Left ventricle myocardium inferior (tissue), 1 donor: ENCODE results near the gene PRIMA1. TPM values are rescaled to one million over a fixed set of nuclear protein-coding genes. Genes with fewer than 3 reads are reported as not detected.

ENCODE experiments used
- DNase-seq: peaks from one replicate; pipeline ENCODE4 v3.0.0-alpha.2; 2020
- H3K27ac ChIP-seq: fragments of 200-600 bp; replicated peaks from 2 replicates; pipeline ENCODE4 v1.8.0; 2021
- H3K27me3 ChIP-seq: fragments of 200-600 bp; 2 replicates; pipeline ENCODE4 v1.8.0; 2021; ENCODE audit warnings: low read depth
- H3K36me3 ChIP-seq: fragments of 200-600 bp; 2 replicates; pipeline ENCODE4 v1.8.0; 2021
- H3K4me1 ChIP-seq: fragments of 200-600 bp; 2 replicates; pipeline ENCODE4 v1.8.0; 2021
- H3K4me3 ChIP-seq: fragments of 200-600 bp; 2 replicates; pipeline ENCODE4 v1.8.0; 2021; ENCODE audit warnings: mild to moderate bottlenecking, moderate library complexity
- H3K9me3 ChIP-seq: fragments of 200-600 bp; replicated peaks from 2 replicates; pipeline ENCODE4 v1.8.0; 2021
- intact Hi-C: fragments of 100-400 bp; cut with micrococcal nuclease; formaldehyde crosslinking; loops from one replicate; pipeline ENCODE4 v1.11.0; 2022
- total RNA-seq: library from RNA; stranded (reverse); fragmentation: NEBNext Ultra II Directional; extraction: Animal tissue kit (Norgen Biotek cat#: 25700); gene quantifications from one replicate; pipeline ENCODE4 v1.2.1, GENCODE V29; 2021
- TF ChIP-seq, protein P1 (sequence below): fragments of 200-600 bp; IDR thresholded peaks from 2 replicates; pipeline ENCODE4 v1.8.0; 2021; ENCODE audit warnings: antibody characterized with exemption, mild to moderate bottlenecking, borderline replicate concordance
- donor health status: DM: no; HTN: yes; CAD: no; lungs with severe emphysema.

PRIMA1 gene
- total RNA-seq, 1 donor from 2014 or later, result 7.3 TPM

DNA sequence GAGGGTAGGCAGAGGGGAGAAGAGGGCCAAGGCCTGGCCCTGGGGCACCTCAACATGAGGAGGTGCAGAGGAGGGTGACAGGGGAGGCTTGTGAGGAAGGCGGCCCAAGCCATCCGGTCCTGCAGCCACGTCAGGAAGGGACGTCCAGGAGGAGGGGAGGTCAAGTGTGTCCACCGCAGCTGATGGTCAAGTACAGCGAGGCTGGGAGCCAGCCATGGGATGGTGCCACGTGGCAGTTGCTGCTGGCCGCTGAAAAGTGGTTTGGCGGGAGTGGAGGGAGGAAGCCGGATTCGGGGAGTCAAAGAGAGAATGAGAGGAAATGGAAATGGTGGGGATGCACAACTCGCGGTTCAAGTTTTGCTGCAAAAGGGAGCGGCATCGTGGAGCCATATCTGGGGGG, 41.2 kb downstream of the PRIMA1 start:
- DNase-seq, result no peak
- TF ChIP-seq, protein P1, sequence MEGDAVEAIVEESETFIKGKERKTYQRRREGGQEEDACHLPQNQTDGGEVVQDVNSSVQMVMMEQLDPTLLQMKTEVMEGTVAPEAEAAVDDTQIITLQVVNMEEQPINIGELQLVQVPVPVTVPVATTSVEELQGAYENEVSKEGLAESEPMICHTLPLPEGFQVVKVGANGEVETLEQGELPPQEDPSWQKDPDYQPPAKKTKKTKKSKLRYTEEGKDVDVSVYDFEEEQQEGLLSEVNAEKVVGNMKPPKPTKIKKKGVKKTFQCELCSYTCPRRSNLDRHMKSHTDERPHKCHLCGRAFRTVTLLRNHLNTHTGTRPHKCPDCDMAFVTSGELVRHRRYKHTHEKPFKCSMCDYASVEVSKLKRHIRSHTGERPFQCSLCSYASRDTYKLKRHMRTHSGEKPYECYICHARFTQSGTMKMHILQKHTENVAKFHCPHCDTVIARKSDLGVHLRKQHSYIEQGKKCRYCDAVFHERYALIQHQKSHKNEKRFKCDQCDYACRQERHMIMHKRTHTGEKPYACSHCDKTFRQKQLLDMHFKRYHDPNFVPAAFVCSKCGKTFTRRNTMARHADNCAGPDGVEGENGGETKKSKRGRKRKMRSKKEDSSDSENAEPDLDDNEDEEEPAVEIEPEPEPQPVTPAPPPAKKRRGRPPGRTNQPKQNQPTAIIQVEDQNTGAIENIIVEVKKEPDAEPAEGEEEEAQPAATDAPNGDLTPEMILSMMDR, result no peak
- Histone ChIP-seq H3K27me3 (no peaks in the 10 kb centered on the region), H3K4me1 (peaks cover 78% of the 10 kb centered on the region), H3K9me3 (no peaks in the 10 kb centered on the region), H3K27ac (peak overlapping the region; percentile 96), H3K36me3 (no peaks in the 10 kb centered on the region), H3K4me3 (no peak overlapping the region)
- intact Hi-C loops, result no loop called here

DNA sequence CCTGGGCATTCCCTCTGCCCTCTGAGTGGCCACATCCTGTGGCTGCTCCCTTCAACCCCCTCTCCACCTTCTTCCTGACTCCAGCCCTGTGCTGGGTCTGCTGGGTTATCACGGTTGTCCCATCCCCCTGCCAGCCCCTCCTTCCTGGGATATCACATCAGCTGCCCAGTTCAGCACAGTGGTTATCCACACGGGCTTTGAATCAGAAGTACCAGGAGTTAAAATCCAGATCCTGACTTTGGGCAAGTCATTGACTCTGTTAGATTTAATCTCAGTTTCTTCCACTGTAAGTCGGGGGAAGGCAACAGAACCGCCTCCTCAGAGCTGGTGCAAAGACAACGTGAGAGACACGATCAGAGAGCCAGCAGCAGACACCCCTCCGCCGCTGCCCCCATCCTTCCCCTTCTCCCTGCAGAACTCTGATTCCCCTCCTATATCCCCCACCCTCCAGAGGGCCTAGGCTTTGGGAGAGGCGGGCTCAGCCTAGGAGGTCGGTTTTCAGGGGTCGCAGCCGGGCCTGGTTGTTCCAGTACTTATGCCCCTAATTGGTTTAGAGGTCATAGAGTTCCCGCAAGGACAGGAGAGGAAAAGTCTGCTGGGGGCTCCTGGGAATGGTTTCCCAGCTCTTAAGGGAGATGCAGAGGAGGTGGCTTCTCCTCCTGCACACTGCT, 42.5 kb downstream of the PRIMA1 start:
- H3K27me3 ChIP-seq, result no peaks in the 10 kb centered on the region
- H3K27ac ChIP-seq, result peak overlapping the region; percentile 96
- H3K4me1 ChIP-seq, result peaks cover 76% of the 10 kb centered on the region
- H3K4me3 ChIP-seq, result no peak overlapping the region
- TF ChIP-seq, protein P1, result no peak
- DNase-seq, result no peak
- H3K36me3 ChIP-seq, result no peaks in the 10 kb centered on the region
- intact Hi-C loops, result no loop called here
- no peaks in the 10 kb centered on the region for H3K9me3 ChIP-seq

DNA sequence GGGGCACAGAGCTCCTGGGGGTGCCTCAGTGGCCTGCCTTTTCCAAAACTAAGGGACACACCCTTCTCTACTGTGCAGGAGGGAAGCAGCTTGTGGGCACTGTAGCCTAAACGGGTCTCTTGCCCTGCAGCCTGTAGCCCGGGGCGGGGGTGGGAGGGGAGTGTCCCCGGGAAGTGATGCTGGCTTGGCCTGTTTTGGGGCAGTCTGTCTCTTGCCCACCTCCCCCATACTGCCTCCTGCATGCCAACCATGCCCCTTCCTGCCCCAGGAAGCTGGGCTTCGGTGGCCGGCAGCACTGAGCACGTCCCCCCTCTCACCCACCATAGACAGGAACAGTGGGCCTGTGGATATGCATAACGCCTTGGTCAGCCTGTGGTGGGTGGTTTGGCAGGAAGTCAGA, 43.4 kb downstream of the PRIMA1 start:
- Histone ChIP-seq H3K9me3 (no peaks in the 10 kb centered on the region), H3K4me3 (no peak overlapping the region), H3K36me3 (no peaks in the 10 kb centered on the region), H3K27ac (peak overlapping the region; percentile 96), H3K4me1 (peaks cover 67% of the 10 kb centered on the region), H3K27me3 (no peaks in the 10 kb centered on the region)
- intact Hi-C loops, result no loop called here
- TF ChIP-seq, protein P1, result no peak
- DNase-seq, result no peak

DNA sequence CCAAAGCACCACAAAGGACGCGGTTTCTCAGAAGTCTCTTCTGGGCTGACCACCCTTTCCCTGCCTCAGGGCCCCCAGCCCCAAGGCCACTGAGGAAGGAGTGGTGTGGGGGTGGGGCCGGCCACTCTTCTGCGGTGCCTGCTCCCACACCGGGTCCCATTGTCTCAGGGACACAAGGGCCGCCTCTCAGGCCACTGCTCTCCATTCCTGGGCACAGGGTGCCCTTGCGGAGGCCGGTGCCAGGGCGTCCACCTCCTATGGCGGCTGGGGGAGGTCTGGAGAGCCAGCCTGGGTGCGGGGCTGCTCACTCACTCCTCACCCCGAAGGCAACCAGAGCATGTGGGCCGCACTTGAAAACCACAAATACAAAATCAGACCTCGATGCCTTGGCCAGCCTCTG, 44.1 kb downstream of the PRIMA1 start:
- Histone ChIP-seq H3K27me3 (no peaks in the 10 kb centered on the region), H3K4me3 (no peak overlapping the region), H3K9me3 (no peaks in the 10 kb centered on the region), H3K36me3 (no peaks in the 10 kb centered on the region), H3K4me1 (peaks cover 60% of the 10 kb centered on the region), H3K27ac (no peak overlapping the region)
- DNase-seq, result no peak
- TF ChIP-seq, protein P1, result no peak
- intact Hi-C loops, result no loop called here

DNA sequence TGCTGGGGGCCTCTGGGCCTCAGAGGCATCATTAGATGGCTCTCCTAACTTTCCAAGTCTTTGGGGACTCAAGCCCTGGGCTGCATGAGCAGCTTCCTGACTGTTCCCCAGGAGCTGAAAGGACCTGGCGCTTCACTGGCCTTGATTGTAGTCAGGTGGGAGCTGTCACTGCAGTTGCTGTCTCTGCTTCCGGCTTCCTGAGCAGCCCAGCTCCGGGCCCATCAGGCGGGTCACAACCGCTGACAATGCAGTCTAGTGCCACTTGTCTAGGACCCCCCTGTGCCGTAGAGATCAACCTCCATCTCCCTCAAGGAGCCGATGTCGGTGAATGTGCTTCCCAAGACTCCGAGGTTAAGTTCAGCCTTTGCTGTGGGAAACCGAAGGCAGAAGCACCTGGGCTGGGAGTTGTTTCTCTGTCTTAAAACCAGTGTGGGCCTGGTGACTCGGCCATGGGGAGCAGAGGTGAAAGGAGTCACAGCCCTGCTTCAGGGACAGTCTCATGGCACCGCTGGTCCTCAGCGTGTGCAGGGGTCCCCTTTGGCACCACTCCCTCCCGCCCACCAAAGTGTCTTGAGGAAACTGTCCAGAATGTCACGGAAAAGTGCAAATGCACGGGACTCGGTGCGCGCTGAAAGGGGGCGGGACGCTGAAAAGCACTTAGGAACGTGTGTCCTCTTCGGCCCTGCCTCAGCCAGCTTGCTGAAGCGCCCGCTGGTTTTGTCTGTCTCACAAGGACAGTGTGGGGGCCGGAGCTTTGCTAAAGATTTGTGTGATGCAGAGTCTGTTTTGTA, 44.8 kb downstream of the PRIMA1 start:
- intact Hi-C loops, result no loop called here
- peaks cover 53% of the 10 kb centered on the region for H3K4me1 ChIP-seq

More for the DNA sequence above, 44.8 kb downstream of the PRIMA1 start:
- no peak overlapping the region for H3K4me3 ChIP-seq
- no peak for DNase-seq
- no peaks in the 10 kb centered on the region for H3K27me3 ChIP-seq
- peak overlapping the region; percentile 81 for H3K27ac ChIP-seq
- no peaks in the 10 kb centered on the region for H3K36me3 ChIP-seq
- no peaks in the 10 kb centered on the region for H3K9me3 ChIP-seq
- TF ChIP-seq, protein P1, result no peak
